Fibroblast of mammary gland (primary cell): ENCODE measurements around the gene CAMK1D.
"Not testable (repeated sequence)": the region's sequence is repeated elsewhere in the genome, so short reads cannot be mapped to it uniquely, and the experiment has no call there.

Experiments
- DNase-seq: peaks from one replicate; pipeline ENCODE4 v3.0.0-alpha.2; 2010; ENCODE audit warnings: low read depth
- H3K4me3 ChIP-seq: 2 replicates; pipeline ENCODE4 v1.5.1; 2011; ENCODE audit warnings: low read depth, mild to moderate bottlenecking, low read length, moderate library complexity; ENCODE audit not compliant: control insufficient read depth
- TF ChIP-seq, protein P1 (sequence below): conservative IDR thresholded peaks from 2 replicates; pipeline ENCODE4 v1.5.1; 2011; ENCODE audit warnings: low read depth, low read length, inconsistent platforms; ENCODE audit not compliant: control insufficient read depth, insufficient read depth

The CAMK1D gene

DNA sequence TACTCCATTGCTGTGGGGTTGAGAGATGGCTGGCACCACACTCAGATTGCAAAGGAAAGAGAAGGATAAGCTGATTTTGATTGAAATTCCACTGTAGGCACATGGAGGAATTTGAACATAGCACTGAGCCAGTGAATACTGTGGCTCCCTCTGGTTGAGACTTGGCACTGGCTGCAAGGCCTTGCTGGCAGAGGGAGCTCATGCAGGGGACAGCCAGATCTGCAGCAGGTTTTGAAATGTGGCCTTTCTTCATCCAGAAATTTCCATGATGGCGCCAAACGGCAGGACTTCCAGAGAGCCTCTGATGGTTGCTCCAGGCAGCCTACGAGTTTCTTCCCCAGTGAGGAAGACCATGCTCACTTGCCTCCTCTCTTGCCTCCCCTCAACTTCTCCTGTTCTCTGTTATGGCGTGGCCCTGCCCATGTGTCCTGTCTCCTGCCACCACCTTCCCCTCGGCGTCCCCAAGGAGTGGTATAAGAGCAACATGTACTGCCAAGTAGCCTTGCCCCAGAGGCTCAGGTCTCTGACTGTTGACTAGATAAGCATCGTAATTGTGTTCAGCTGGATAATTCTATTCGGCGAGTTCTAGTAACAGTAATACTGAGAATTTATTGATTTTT lies 386.6 kb downstream of the CAMK1D start:
- no peak for DNase-seq
- H3K4me3 ChIP-seq = no peak overlapping the region
- TF ChIP-seq, protein P1, sequence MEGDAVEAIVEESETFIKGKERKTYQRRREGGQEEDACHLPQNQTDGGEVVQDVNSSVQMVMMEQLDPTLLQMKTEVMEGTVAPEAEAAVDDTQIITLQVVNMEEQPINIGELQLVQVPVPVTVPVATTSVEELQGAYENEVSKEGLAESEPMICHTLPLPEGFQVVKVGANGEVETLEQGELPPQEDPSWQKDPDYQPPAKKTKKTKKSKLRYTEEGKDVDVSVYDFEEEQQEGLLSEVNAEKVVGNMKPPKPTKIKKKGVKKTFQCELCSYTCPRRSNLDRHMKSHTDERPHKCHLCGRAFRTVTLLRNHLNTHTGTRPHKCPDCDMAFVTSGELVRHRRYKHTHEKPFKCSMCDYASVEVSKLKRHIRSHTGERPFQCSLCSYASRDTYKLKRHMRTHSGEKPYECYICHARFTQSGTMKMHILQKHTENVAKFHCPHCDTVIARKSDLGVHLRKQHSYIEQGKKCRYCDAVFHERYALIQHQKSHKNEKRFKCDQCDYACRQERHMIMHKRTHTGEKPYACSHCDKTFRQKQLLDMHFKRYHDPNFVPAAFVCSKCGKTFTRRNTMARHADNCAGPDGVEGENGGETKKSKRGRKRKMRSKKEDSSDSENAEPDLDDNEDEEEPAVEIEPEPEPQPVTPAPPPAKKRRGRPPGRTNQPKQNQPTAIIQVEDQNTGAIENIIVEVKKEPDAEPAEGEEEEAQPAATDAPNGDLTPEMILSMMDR = no peak

- TF ChIP-seq, protein P1 = no peak
- no peak overlapping the region for H3K4me3 ChIP-seq
- no peak for DNase-seq
Observed at GRCh38 chr10:12740813-12741212, 391.5 kb downstream of the CAMK1D start.

DNA sequence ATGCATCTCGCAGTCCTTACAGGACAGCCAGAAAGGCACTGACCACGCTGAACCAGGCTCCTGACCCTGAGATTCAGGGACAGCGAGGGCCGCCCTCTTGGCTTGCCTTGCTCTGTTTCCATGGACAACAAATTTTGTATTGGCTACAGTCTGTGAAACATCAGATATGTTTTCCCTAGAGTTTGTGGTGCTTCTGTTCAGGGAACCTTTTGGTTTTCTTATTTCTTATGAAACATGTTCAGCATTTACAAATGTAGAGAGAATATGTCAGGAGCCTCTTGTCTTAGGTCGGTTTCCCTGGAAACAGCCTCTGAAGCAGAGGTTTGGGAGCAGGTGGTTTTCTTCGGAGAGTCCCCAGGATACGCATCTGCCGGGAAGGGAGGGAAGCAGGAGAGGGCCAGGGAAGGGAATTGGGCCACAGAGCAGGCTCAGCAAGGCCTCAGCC lies 392.0 kb downstream of the CAMK1D start:
- H3K4me3 ChIP-seq = no peak overlapping the region
- TF ChIP-seq, protein P1 = no peak
- no peak for DNase-seq

DNA sequence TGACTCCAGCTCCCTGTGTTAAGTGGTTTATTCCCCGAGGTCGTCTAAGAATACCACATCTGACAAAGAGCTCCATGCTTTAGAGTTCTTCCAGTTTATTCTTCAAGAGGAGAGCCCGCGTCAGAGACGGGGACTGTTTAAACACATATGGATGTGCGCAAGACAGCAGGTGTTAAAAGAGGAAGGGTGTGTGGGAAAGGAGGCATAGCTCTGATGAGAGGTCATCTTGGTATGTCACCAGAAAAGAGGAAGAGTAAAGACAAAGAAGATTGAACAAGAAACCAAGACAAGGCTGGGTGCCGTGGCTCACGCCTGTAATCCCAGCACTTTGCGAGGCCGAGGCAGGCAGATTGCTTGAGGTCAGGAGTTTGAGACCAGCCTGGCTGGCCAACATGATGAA lies 393.4 kb downstream of the CAMK1D start:
- no peak for DNase-seq
- TF ChIP-seq, protein P1 = no peak
- H3K4me3 ChIP-seq = no peak overlapping the region

DNA sequence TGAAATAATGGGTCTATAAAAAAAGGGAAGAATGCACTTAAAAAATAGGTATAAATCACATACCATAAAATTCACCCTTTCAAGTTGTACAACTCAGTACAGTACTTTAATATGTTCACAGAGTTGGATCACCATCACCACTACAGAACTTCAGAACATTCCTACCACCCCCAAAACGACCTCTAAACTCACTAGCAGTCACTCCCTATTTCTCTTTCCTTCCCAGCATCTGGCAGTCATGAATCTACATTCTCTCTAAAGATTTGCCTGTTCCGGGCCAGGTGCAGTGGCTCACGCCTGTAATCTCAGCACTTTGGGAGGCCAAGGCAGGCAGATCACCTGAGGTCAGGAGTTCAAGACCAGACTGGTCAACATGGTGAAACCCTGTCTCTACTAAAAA lies 394.1 kb downstream of the CAMK1D start:
- not testable (repeated sequence) for H3K4me3 ChIP-seq, DNase-seq

- TF ChIP-seq, protein P1 = no peak
- no peak for DNase-seq
- H3K4me3 ChIP-seq = no peak overlapping the region
Observed at GRCh38 chr10:12743941-12744340, 394.6 kb downstream of the CAMK1D start.

DNA sequence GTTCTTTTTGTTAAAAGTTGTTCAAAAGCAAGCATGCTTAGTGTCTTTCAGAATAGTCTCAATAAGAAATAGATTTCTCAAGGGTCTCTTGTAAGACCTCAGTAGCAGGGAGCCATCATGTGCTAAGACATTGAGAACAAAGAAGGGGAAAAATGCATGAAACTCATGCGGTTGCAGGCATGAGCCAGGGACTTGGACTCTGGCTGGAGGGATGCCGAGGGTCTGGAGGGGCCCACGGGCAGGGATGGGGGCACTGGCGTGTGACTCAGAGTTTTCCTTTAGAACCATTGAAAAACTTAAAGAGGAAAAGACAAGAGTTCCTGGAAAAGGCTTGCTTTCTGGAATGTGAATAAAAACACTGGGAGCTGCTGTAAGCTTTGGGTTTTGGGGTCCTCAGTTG lies 398.8 kb downstream of the CAMK1D start:
- no peak for DNase-seq
- TF ChIP-seq, protein P1 = no peak
- no peak overlapping the region for H3K4me3 ChIP-seq
